B cell (primary cell): Measurements from ENCODE around the gene MTCL3.

Experiments used
- ATAC-seq: fragments of 200-7000 bp; cut with Tn5 transposase; one replicate; pipeline ENCODE4 v1.10.0; 2021; ENCODE audit warnings: low read depth, mild to moderate bottlenecking, moderate number of reproducible peaks, moderate library complexity
- CTCF ChIA-PET: fragments of 350-600 bp; sonication (Branson Sonifier 250); formaldehyde crosslinking; loops from one replicate; lab custom pipeline; 2021; ENCODE audit warnings: antibody characterized with exemption, inconsistent platforms; lab: Charles Lee
- POLR2A ChIA-PET: fragments of 350-600 bp; sonication (Branson Sonifier 250); formaldehyde crosslinking; loops from one replicate; lab custom pipeline; 2021; ENCODE audit warnings: antibody characterized with exemption; lab: Charles Lee
- DNase-seq: peaks from one replicate; pipeline ENCODE4 v3.0.0; 2013
- H2AFZ ChIP-seq: 2 replicates; pipeline ENCODE4 v1.6.1; 2012; ENCODE audit warnings: mild to moderate bottlenecking, low read depth, low read length; ENCODE audit not compliant: insufficient read depth, poor library complexity, severe bottlenecking
- H3K27ac ChIP-seq, 2 donors: 1 replicate in 1 of 2; 2 replicates in 1 of 2; pipeline ENCODE4 v1.5.1; 2012 to 2013; ENCODE audit warnings: low read length in 2 of 2, mild to moderate bottlenecking in 2 of 2, moderate library complexity in 1 of 2
- H3K27me3 ChIP-seq, 4 experiments: fragments of 200-600 bp in 1 of 4; sonication (generic) in 1 of 4; replicated peaks in 1 of 4; 1 replicate in 2 of 4; 2 replicates in 2 of 4; pipeline versions ENCODE4 v1.6.1 to v1.7.0; 2013 to 2016; ENCODE audit warnings: low read length in 3 of 4, mild to moderate bottlenecking in 2 of 4, mixed read lengths in 1 of 4, moderate library complexity in 1 of 4; ENCODE audit not compliant: insufficient read depth in 4 of 4, control insufficient read depth in 3 of 4; ENCODE audit errors: control extremely low read depth in 1 of 4
- H3K36me3 ChIP-seq, 2 experiments: replicated peaks in 1 of 2; 1 replicate in 1 of 2; 2 replicates in 1 of 2; pipeline versions ENCODE4 v1.6.1 to v1.7.1; 2013; ENCODE audit warnings: low read length in 1 of 2; ENCODE audit not compliant: insufficient read depth in 2 of 2, control insufficient read depth in 1 of 2; ENCODE audit errors: control extremely low read depth in 1 of 2, extremely low read depth in 1 of 2
- H3K4me1 ChIP-seq, 2 donors: fragments of 200-600 bp in 1 of 2; sonication (generic) in 1 of 2; 1 replicate in 1 of 2; 2 replicates in 1 of 2; pipeline versions ENCODE4 v1.5.1 to v1.6.1; 2013 to 2017; ENCODE audit warnings: low read length in 2 of 2; ENCODE audit not compliant: control insufficient read depth in 2 of 2, insufficient read depth in 2 of 2
- H3K4me2 ChIP-seq: replicated peaks from 2 replicates; pipeline ENCODE3; 2012; ENCODE audit warnings: mild to moderate bottlenecking, low read depth, low read length; ENCODE audit not compliant: poor library complexity, severe bottlenecking
- H3K4me3 ChIP-seq, 5 experiments: fragments of 200-600 bp in 1 of 5; sonication (generic) in 1 of 5; 1 replicate in 3 of 5; 2 replicates in 2 of 5; pipeline versions ENCODE4 v1.5.1 to v1.7.0; 2011 to 2016; ENCODE audit warnings: low read length in 4 of 5, mild to moderate bottlenecking in 4 of 5, low read depth in 2 of 5, control low read depth in 1 of 5, moderate library complexity in 1 of 5; ENCODE audit not compliant: insufficient read depth in 1 of 5; ENCODE audit errors: control extremely low read depth in 1 of 5, extremely low read depth in 1 of 5
- H3K79me2 ChIP-seq: fragments of 200-600 bp; sonication (generic); one replicate; pipeline ENCODE4 v1.6.0; 2016; ENCODE audit warnings: low read length; ENCODE audit not compliant: control insufficient read depth, insufficient read depth
- H3K9ac ChIP-seq: fragments of 200-600 bp; sonication (generic); 2 replicates; pipeline ENCODE4 v1.6.1; 2017; ENCODE audit warnings: mild to moderate bottlenecking, low read length, moderate library complexity
- H3K9me3 ChIP-seq, 3 donors: one replicate each; pipeline versions ENCODE4 v1.6.1 to v1.7.1; 2013; ENCODE audit warnings: low read length in 2 of 3; ENCODE audit not compliant: control insufficient read depth in 2 of 3, insufficient read depth in 1 of 3; ENCODE audit errors: control extremely low read depth in 1 of 3
- H4K20me1 ChIP-seq: 2 replicates; pipeline ENCODE4 v1.6.0; 2012; ENCODE audit warnings: mild to moderate bottlenecking, low read length; ENCODE audit not compliant: insufficient read depth, control insufficient read depth, poor library complexity, severe bottlenecking
- H3K27ac Mint-ChIP-seq: one replicate; pipeline ENCODE4 v1.8.0; 2021; ENCODE audit warnings: mixed read lengths
- H3K27me3 Mint-ChIP-seq: one replicate; pipeline ENCODE4 v1.8.0; 2021; ENCODE audit warnings: mixed read lengths
- H3K4me1 Mint-ChIP-seq: one replicate; pipeline ENCODE4 v1.8.0; 2021; ENCODE audit warnings: mixed read lengths
- H3K4me3 Mint-ChIP-seq: one replicate; pipeline ENCODE4 v1.8.0; 2021; ENCODE audit warnings: mixed read lengths
- H3K9me3 Mint-ChIP-seq: one replicate; pipeline ENCODE4 v1.8.0; 2022; ENCODE audit warnings: mixed read lengths; ENCODE audit not compliant: insufficient read depth
- CTCF ChIP-seq: fragments of 200-600 bp; IDR thresholded peaks from one replicate; pipeline ENCODE4 v1.8.0; 2022; ENCODE audit warnings: antibody characterized with exemption, mild to moderate bottlenecking
- EZH2 ChIP-seq: IDR thresholded peaks from 2 replicates; pipeline ENCODE4 v1.6.1; 2012; ENCODE audit warnings: borderline replicate concordance, low read depth, mild to moderate bottlenecking, moderate library complexity, low read length; ENCODE audit not compliant: insufficient read depth, poor library complexity, severe bottlenecking
- WGBS: methylation state at CpG from one replicate; pipeline ENCODE4 v1.1.5; 2013; ENCODE audit warnings: missing lambda C conversion rate; ENCODE audit not compliant: insufficient coverage; 5-methylcytosine and 5-hydroxymethylcytosine counted together
- intact Hi-C: fragments of 100-400 bp; cut with micrococcal nuclease; formaldehyde crosslinking; loops from one replicate; pipeline ENCODE4 v1.10.0; 2022

Gene MTCL3

GRCh38 chr6:127471379-127472255 is 47.5 kb downstream of the MTCL3 start:
- no peak overlapping the region for H3K27ac ChIP-seq
- peaks cover 0 to 7% (median 0%) of the 10 kb centered on the region in 3 donors for H3K9me3 ChIP-seq
- TF ChIP-seq EZH2, result no peak
- TF ChIP-seq CTCF, result no peak
- no peak overlapping the region for H3K4me3 Mint-ChIP-seq
- no peaks in the 10 kb centered on the region for H4K20me1 ChIP-seq
- no peak for DNase-seq
- H3K4me3 ChIP-seq, result no peak overlapping the region
- no peaks in the 10 kb centered on the region for H3K4me1 ChIP-seq
- H3K27me3 ChIP-seq, result no peaks in the 10 kb centered on the region
- H2AFZ ChIP-seq, result no peak overlapping the region
- ChIA-PET CTCF (no interaction called here), POLR2A (no interaction called here)
- intact Hi-C loops, result no loop called here
- H3K4me1 Mint-ChIP-seq, result no peaks in the 10 kb centered on the region
- no peak overlapping the region for H3K27ac Mint-ChIP-seq
- no peaks in the 10 kb centered on the region for H3K36me3 ChIP-seq
- WGBS, result no CpG with 5 or more reads among the region's 5 CpGs
- no peak overlapping the region for H3K4me2 ChIP-seq
- H3K27me3 Mint-ChIP-seq, result peaks cover 6% of the 10 kb centered on the region
- H3K9me3 Mint-ChIP-seq, result no peaks in the 10 kb centered on the region
- no peak overlapping the region for H3K9ac ChIP-seq
- no peaks in the 10 kb centered on the region for H3K79me2 ChIP-seq
- no peak for ATAC-seq

GRCh38 chr6:127468936-127469335 is 50.2 kb downstream of the MTCL3 start:
- H3K4me1 Mint-ChIP-seq, result no peaks in the 10 kb centered on the region

More at GRCh38 chr6:127468936-127469335, 50.2 kb downstream of the MTCL3 start:
- no CpG with 5 or more reads among the region's 2 CpGs for WGBS
- ATAC-seq (no peak), DNase-seq (no peak)
- H3K9me3 Mint-ChIP-seq, result no peaks in the 10 kb centered on the region
- Histone ChIP-seq H3K9me3 (no peaks in the 10 kb centered on the region), H3K27me3 (no peaks in the 10 kb centered on the region), H3K79me2 (no peaks in the 10 kb centered on the region), H2AFZ (no peak overlapping the region), H3K9ac (no peak overlapping the region), H4K20me1 (no peaks in the 10 kb centered on the region), H3K4me3 (no peak overlapping the region), H3K27ac (no peak overlapping the region), H3K4me2 (no peak overlapping the region), H3K4me1 (no peaks in the 10 kb centered on the region), H3K36me3 (no peaks in the 10 kb centered on the region)
- TF ChIP-seq CTCF (no peak), EZH2 (no peak)
- intact Hi-C loops, result no loop called here
- ChIA-PET POLR2A (no interaction called here), CTCF (interaction anchor here (1.3 kb wide), 1 partner anchor 70 kb away, joined by 4 read pairs; no protein-coding TSS in a partner anchor)
- no peaks in the 10 kb centered on the region for H3K27me3 Mint-ChIP-seq
- no peak overlapping the region for H3K4me3 Mint-ChIP-seq
- no peak overlapping the region for H3K27ac Mint-ChIP-seq
